NCI-H187 (cell line): Measurements from ENCODE around the gene UBE2D4.
"Not testable (repeated sequence)": the region's sequence is repeated elsewhere in the genome, so short reads cannot be mapped to it uniquely, and the experiment has no call there.

ENCODE experiments used
- DNase-seq, 2 experiments: peaks; one replicate each; lab custom pipeline; 2025; lab: John Stamatoyannopoulos, UW

UBE2D4 gene

GRCh38 chr7:43968172-43969040, 42.2 kb downstream of the UBE2D4 start:
- DNase-seq: not testable (repeated sequence)

- not testable (repeated sequence) for DNase-seq
Measured at GRCh38 chr7:43969586-43969985, 43.4 kb downstream of the UBE2D4 start.

GRCh38 chr7:43970698-43971097, 44.5 kb downstream of the UBE2D4 start:
- DNase-seq: not testable (repeated sequence)

- not testable (repeated sequence) for DNase-seq
Measured at GRCh38 chr7:43974033-43974573, 47.9 kb downstream of the UBE2D4 start.

GRCh38 chr7:43974725-43975482, 48.7 kb downstream of the UBE2D4 start:
- DNase-seq: not testable (repeated sequence)

GRCh38 chr7:43977525-43977924, 51.3 kb downstream of the UBE2D4 start:
- DNase-seq: no peak

GRCh38 chr7:43978102-43978501, 51.9 kb downstream of the UBE2D4 start:
- not testable (repeated sequence) for DNase-seq

- not testable (repeated sequence) for DNase-seq
Measured at GRCh38 chr7:43982848-43983247, 56.6 kb downstream of the UBE2D4 start.

GRCh38 chr7:43983736-43984135, 57.5 kb downstream of the UBE2D4 start:
- DNase-seq: not testable (repeated sequence)

- not testable (repeated sequence) for DNase-seq
Measured at GRCh38 chr7:43985904-43986864, 59.9 kb downstream of the UBE2D4 start.

- not testable (repeated sequence) for DNase-seq
Measured at GRCh38 chr7:43987476-43987875, 61.2 kb downstream of the UBE2D4 start.

GRCh38 chr7:43990011-43990585, 63.9 kb downstream of the UBE2D4 start:
- not testable (repeated sequence) for DNase-seq

GRCh38 chr7:43990829-43991228, 64.6 kb downstream of the UBE2D4 start:
- DNase-seq: not testable (repeated sequence)

- not testable (repeated sequence) for DNase-seq
Measured at GRCh38 chr7:43992896-43993295, 66.7 kb downstream of the UBE2D4 start.

GRCh38 chr7:43994681-43995080, 68.4 kb downstream of the UBE2D4 start:
- DNase-seq: not testable (repeated sequence)

GRCh38 chr7:43997532-43997931, 71.3 kb downstream of the UBE2D4 start, which contains the start of gene SPDYE1:
TSS of gene SPDYE1 (plus strand) at chr7:43997897. CDS start at chr7:43999950, 2,053 bp downstream.
- not testable (repeated sequence) for DNase-seq
